ENCODE measurements around the gene DHRS7. TPM values are rescaled to one million over a fixed set of nuclear protein-coding genes. Genes with fewer than 3 reads are reported as not detected.
A peak's percentile ranks its signal among the peaks of the same experiment; 100 is the strongest.

DHRS7 gene
- total and polyA plus RNA-seq, 2 experiments from 2014 or later = 55.0 to 88.9 TPM

DNA sequence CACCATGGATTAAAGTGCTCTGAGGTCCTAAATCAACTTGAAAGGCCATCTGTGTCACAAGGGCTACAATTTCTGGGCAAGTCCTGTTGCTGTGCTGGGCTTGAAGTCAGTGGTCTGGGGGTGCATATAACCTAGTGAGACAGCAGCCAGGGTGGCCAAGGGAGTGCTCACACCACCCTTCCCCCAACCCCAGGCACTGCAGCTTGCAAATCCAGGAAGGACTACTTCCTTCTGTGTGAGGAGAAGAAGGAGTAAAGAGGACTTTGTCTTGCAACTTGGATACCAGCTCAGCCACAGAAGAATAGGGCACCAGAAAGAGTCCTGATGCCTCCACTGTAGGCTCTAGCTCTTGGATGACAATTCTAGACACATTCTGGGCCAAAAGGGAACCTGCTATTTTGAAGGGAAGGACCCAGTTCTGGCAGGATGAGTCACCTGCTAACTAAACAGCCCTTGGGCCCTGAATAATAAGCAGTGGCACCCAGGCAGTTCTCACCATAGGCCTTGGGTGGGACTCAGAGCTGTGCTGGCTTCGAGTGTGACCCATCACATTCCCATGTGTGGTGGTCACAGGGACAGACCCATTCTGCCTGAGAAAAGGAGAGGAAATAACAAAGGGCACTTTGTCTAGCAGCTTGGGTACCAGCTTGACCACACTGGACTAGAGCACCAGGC, 32.6 kb upstream of the DHRS7 start:
- no peak overlapping the region for H3K4me2 ChIP-seq (ENCODE audit: unreplicated experiment)
- 50 to 54% methylated on average over 1 of the region's 1 CpG for WGBS, 2 experiments (ENCODE audit: low coverage in 1 of 2, low lambda C conversion rate in 2 of 2, missing lambda C conversion rate in 2 of 2)

DNA sequence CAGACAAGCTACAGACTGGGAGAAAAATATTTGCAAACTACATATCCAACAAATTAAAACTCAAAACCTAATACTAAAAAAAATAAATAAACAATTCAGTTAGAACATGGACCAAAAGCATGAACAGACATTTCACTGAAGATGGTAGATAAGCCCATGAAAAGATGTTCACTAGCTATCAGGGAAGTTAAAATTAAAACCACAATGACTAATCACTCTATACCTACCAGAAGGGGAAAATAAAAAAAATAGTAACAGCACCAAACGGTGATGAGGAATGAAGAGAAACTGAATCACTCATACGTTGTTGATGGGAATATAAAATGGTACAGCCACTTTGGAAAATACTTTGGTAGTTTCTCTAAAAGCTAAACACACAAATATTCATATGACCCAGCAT, 31.1 kb upstream of the DHRS7 start:
- no peak for DNase-seq
- H3F3A ChIP-seq (ENCODE audit: insufficient read depth) = no peaks in the 10 kb centered on the region
- H3K4me3 ChIP-seq = no peak overlapping the region
- no peaks in the 10 kb centered on the region for H3K79me2 ChIP-seq (ENCODE audit: insufficient read depth)
- no peaks in the 10 kb centered on the region for H3K9me2 ChIP-seq (ENCODE audit: insufficient read depth)
- in situ Hi-C loops (cut with MboI) = loop anchor here (25.0 kb wide), 1 partner anchor 559 kb away; no protein-coding TSS in a partner anchor
- H3K9ac ChIP-seq = no peak overlapping the region
- no peak overlapping the region for H2AFZ ChIP-seq
- TF ChIP-seq EZH2 (IDR thresholded peaks at IDR 0.05; ENCODE audit: insufficient read depth, poor library complexity, severe bottlenecking) (no peak), EZH2phosphoT487 (IDR thresholded peaks at IDR 0.05; ENCODE audit: insufficient read depth, low read depth) (no peak)
- H3K27me3 ChIP-seq (replicated peaks; ENCODE audit: insufficient read depth) = no peaks in the 10 kb centered on the region
- H3K4me2 ChIP-seq (ENCODE audit: unreplicated experiment) = no peak overlapping the region
- H3K9me3 ChIP-seq (ENCODE audit: low read depth) = no peaks in the 10 kb centered on the region
- no peak overlapping the region for H3K27ac ChIP-seq
- H3K36me3 ChIP-seq (ENCODE audit: low read depth) = no peaks in the 10 kb centered on the region
- H4K20me1 ChIP-seq (ENCODE audit: insufficient read depth) = no peaks in the 10 kb centered on the region
- no peaks in the 10 kb centered on the region for H3K4me1 ChIP-seq (ENCODE audit: insufficient read depth)
- 27 to 31% methylated on average over 2 of the region's 2 CpGs for WGBS, 2 experiments (ENCODE audit: low coverage in 1 of 2, low lambda C conversion rate in 2 of 2, missing lambda C conversion rate in 2 of 2)

More for the DNA sequence above, 32.6 kb upstream of the DHRS7 start:
- H3K9ac ChIP-seq = no peak overlapping the region
- no peak for TF ChIP-seq EZH2phosphoT487 (IDR thresholded peaks at IDR 0.05; ENCODE audit: insufficient read depth, low read depth)
- TF ChIP-seq EZH2 (IDR thresholded peaks at IDR 0.05; ENCODE audit: insufficient read depth, poor library complexity, severe bottlenecking) = no peak
- DNase-seq = no peak
- H3K27ac ChIP-seq = no peak overlapping the region
- no peaks in the 10 kb centered on the region for H3F3A ChIP-seq (ENCODE audit: insufficient read depth)
- no peaks in the 10 kb centered on the region for H3K9me3 ChIP-seq (ENCODE audit: low read depth)
- H3K4me1 ChIP-seq (ENCODE audit: insufficient read depth) = no peaks in the 10 kb centered on the region
- H3K36me3 ChIP-seq (ENCODE audit: low read depth) = no peaks in the 10 kb centered on the region
- no peaks in the 10 kb centered on the region for H3K79me2 ChIP-seq (ENCODE audit: insufficient read depth)
- no peaks in the 10 kb centered on the region for H4K20me1 ChIP-seq (ENCODE audit: insufficient read depth)
- in situ Hi-C loops (cut with MboI) = loop anchor here (25.0 kb wide), 1 partner anchor 560 kb away; no protein-coding TSS in a partner anchor
- no peaks in the 10 kb centered on the region for H3K27me3 ChIP-seq (replicated peaks; ENCODE audit: insufficient read depth)
- H3K9me2 ChIP-seq (ENCODE audit: insufficient read depth) = no peaks in the 10 kb centered on the region
- H2AFZ ChIP-seq = no peak overlapping the region
- H3K4me3 ChIP-seq = no peak overlapping the region

DNA sequence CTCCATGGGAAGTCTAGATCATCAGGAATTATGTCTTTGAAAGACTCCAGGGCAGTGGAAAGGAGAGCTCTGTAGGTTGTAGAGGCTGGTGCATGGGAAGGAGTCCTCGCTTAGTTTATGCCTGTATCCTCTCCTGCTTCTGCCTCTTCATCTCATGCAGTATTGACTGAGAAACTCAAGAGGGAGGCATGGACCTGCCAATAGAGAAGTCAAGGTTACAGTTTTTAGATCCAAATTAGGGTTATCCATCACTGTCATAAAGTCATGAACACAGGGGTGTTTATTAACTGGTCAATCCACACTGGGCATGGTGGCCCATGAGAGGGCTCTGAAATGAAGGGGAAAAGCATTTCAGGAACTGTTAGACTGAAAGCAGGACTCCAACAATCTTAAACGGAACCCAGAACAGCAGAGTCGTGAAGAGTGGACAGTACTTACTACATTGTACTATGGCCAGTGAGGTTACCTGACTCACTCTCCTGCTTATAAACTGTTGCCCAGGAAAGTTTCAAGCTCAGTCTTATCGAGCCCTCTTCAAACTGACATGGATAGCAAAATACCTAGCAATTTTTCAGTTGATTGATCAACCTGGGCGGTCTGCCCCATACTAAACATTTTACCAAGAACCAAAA, 30.1 kb upstream of the DHRS7 start:
- H3K9me3 ChIP-seq (ENCODE audit: low read depth) = no peaks in the 10 kb centered on the region
- no peaks in the 10 kb centered on the region for H3K27me3 ChIP-seq (replicated peaks; ENCODE audit: insufficient read depth)
- 64 to 68% methylated on average over 5 of the region's 5 CpGs for WGBS, 2 experiments (ENCODE audit: low coverage in 1 of 2, low lambda C conversion rate in 2 of 2, missing lambda C conversion rate in 2 of 2)
- H3K36me3 ChIP-seq (ENCODE audit: low read depth) = no peaks in the 10 kb centered on the region
- no peaks in the 10 kb centered on the region for H3K79me2 ChIP-seq (ENCODE audit: insufficient read depth)
- H3K4me1 ChIP-seq (ENCODE audit: insufficient read depth) = no peaks in the 10 kb centered on the region
- H4K20me1 ChIP-seq (ENCODE audit: insufficient read depth) = no peaks in the 10 kb centered on the region
- H3K9ac ChIP-seq = no peak overlapping the region
- H3K4me3 ChIP-seq = no peak overlapping the region
- no peaks in the 10 kb centered on the region for H3K9me2 ChIP-seq (ENCODE audit: insufficient read depth)
- H3F3A ChIP-seq (ENCODE audit: insufficient read depth) = no peaks in the 10 kb centered on the region
- H3K4me2 ChIP-seq (ENCODE audit: unreplicated experiment) = no peak overlapping the region
- H3K27ac ChIP-seq = no peak overlapping the region
- no peak overlapping the region for H2AFZ ChIP-seq
- no peak for DNase-seq
- TF ChIP-seq EZH2phosphoT487 (IDR thresholded peaks at IDR 0.05; ENCODE audit: insufficient read depth, low read depth) = no peak
- TF ChIP-seq EZH2 (IDR thresholded peaks at IDR 0.05; ENCODE audit: insufficient read depth, poor library complexity, severe bottlenecking) = no peak
- in situ Hi-C loops (cut with MboI) = loop anchor here (25.0 kb wide), 1 partner anchor 558 kb away; no protein-coding TSS in a partner anchor

DNA sequence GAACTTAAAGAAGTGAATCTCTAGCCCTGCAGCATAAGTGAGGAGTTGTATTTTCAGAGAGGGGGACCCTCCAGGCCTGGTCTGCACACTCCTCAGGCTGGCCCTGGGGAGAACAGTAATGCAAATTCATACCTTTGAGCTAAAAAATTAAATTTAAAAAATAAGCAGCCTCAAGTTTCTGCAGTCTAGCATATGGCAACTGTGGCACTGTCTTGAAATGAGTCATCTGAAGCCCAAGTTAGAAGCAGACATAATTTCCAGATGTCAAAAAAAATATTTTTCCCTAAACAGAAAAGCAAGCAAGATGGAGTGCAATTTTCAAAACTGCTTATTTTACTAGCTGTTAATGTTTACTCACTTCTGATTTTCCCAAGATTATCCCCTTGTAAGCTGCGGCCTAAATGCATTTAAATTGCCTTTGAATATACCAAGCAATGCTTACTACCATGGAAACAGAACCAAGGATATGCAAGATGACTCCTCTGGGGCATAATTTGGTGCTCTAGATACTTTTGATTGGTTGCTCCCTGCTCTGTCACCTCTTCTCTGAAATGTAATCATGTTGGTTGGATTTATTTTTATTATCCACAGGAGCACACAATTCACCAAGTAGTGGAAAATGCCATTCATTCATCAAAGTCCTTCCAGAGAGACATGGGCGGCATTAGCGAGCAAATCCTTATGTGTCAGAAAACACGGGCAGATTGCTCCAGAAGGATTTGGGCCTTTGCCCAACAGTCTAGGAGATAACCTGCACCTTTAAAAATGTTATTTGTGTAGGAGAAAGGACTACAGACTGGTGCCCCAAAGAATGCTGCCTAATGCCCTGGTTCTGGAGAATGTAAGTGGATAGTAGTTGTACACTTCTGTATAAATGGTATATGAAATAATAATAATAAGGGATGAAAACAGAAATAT, 25.0 kb upstream of the DHRS7 start:
- TF ChIP-seq EZH2phosphoT487 (IDR thresholded peaks at IDR 0.05; ENCODE audit: insufficient read depth, low read depth) = no peak
- no peak for TF ChIP-seq EZH2 (IDR thresholded peaks at IDR 0.05; ENCODE audit: insufficient read depth, poor library complexity, severe bottlenecking)
- peak; percentile 30 for DNase-seq
- no peaks in the 10 kb centered on the region for H3K9me3 ChIP-seq (ENCODE audit: low read depth)
- no peaks in the 10 kb centered on the region for H4K20me1 ChIP-seq (ENCODE audit: insufficient read depth)
- H3K27me3 ChIP-seq (replicated peaks; ENCODE audit: insufficient read depth) = no peaks in the 10 kb centered on the region
- WGBS, 2 experiments (ENCODE audit: low coverage in 1 of 2, low lambda C conversion rate in 2 of 2, missing lambda C conversion rate in 2 of 2) = 54 to 61% methylated on average over 4 of the region's 4 CpGs
- H3K36me3 ChIP-seq (ENCODE audit: low read depth) = no peaks in the 10 kb centered on the region
- H3K4me1 ChIP-seq (ENCODE audit: insufficient read depth) = no peaks in the 10 kb centered on the region
- no peak overlapping the region for H2AFZ ChIP-seq
- no peak overlapping the region for H3K9ac ChIP-seq
- in situ Hi-C loops (cut with MboI) = loop anchor here (10.0 to 25.0 kb wide), 2 partner anchors 125 to 553 kb away; no protein-coding TSS in a partner anchor
- no peaks in the 10 kb centered on the region for H3K79me2 ChIP-seq (ENCODE audit: insufficient read depth)
- no peak overlapping the region for H3K27ac ChIP-seq
- H3K4me3 ChIP-seq = no peak overlapping the region
- H3K9me2 ChIP-seq (ENCODE audit: insufficient read depth) = no peaks in the 10 kb centered on the region
- no peak overlapping the region for H3K4me2 ChIP-seq (ENCODE audit: unreplicated experiment)
- no peaks in the 10 kb centered on the region for H3F3A ChIP-seq (ENCODE audit: insufficient read depth)
